CD4-positive, CD25-positive, alpha-beta regulatory T cell (primary cell): ENCODE results near the gene NNMT. TPM values are rescaled to one million over a fixed set of nuclear protein-coding genes. Genes with fewer than 3 reads are reported as not detected.

ENCODE experiments used
- ATAC-seq, 2 donors: fragments of 150-1000 bp; cut with Tn5 transposase; one replicate each; pipeline ENCODE4 v1.10.0; 2021; ENCODE audit warnings: low read depth in 2 of 2, moderate number of reproducible peaks in 2 of 2, moderate library complexity in 1 of 2
- DNase-seq, 3 donors: peaks; one replicate each; pipeline versions ENCODE4 v3.0.0 to v3.0.0-alpha.2; 2012 to 2022; ENCODE audit warnings: mixed read lengths in 1 of 3
- H3K27ac ChIP-seq: one replicate; pipeline ENCODE4 v1.7.0; 2013; ENCODE audit warnings: mild to moderate bottlenecking, low read length; ENCODE audit not compliant: insufficient read depth, poor library complexity, severe bottlenecking
- H3K27me3 ChIP-seq: one replicate; pipeline ENCODE4 v1.7.0; 2013; ENCODE audit warnings: low read length; ENCODE audit not compliant: control insufficient read depth, insufficient read depth
- H3K36me3 ChIP-seq: one replicate; pipeline ENCODE4 v1.7.0; 2013; ENCODE audit warnings: mild to moderate bottlenecking, low read length, moderate library complexity; ENCODE audit not compliant: control insufficient read depth, insufficient read depth
- H3K4me1 ChIP-seq: 2 replicates; pipeline ENCODE4 v1.7.0; 2013; ENCODE audit warnings: mild to moderate bottlenecking, low read length; ENCODE audit not compliant: insufficient read depth, control insufficient read depth, poor library complexity, severe bottlenecking
- H3K4me3 ChIP-seq: one replicate; pipeline ENCODE4 v1.7.0; 2013; ENCODE audit warnings: low read depth, mild to moderate bottlenecking, low read length, moderate library complexity
- H3K9me3 ChIP-seq, 2 experiments: 1 replicate in 1 of 2; 2 replicates in 1 of 2; pipeline ENCODE4 v1.7.0; 2013; ENCODE audit warnings: low read length in 2 of 2, mild to moderate bottlenecking in 1 of 2, moderate library complexity in 1 of 2; ENCODE audit not compliant: control insufficient read depth in 2 of 2
- H3K27ac Mint-ChIP-seq, 3 donors: one replicate each; pipeline ENCODE4 v1.8.0; 2020 to 2022; ENCODE audit warnings: mild to moderate bottlenecking in 3 of 3, mixed read lengths in 3 of 3, moderate library complexity in 2 of 3
- H3K27me3 Mint-ChIP-seq: one replicate; pipeline ENCODE4 v1.8.0; 2022; ENCODE audit warnings: mild to moderate bottlenecking, mixed read lengths
- H3K36me3 Mint-ChIP-seq: one replicate; pipeline ENCODE4 v1.8.0; 2020; ENCODE audit warnings: mixed read lengths
- H3K4me1 Mint-ChIP-seq, 4 donors: one replicate each; pipeline ENCODE4 v1.8.0; 2020 to 2022; ENCODE audit warnings: mixed read lengths in 4 of 4, mild to moderate bottlenecking in 1 of 4
- H3K4me3 Mint-ChIP-seq, 4 donors: one replicate each; pipeline ENCODE4 v1.8.0; 2020 to 2022; ENCODE audit warnings: mild to moderate bottlenecking in 4 of 4, mixed read lengths in 4 of 4, moderate library complexity in 3 of 4
- H3K9me3 Mint-ChIP-seq, 7 donors: one replicate each; pipeline ENCODE4 v1.8.0; 2020 to 2022; ENCODE audit warnings: mixed read lengths in 7 of 7, mild to moderate bottlenecking in 3 of 7, moderate library complexity in 2 of 7
- polyA plus RNA-seq, 4 donors: library from polyadenylated mRNA; unstranded; fragments of 300-500 nt; fragmentation: Illumina TruSeq; gene quantifications; one replicate each; pipeline ENCODE4 v1.2.3, GENCODE V29; 2021
- total RNA-seq: library from RNA; stranded (reverse); gene quantifications from one replicate; pipeline ENCODE4 v1.2.3, GENCODE V29; 2022

Gene NNMT
- total and polyA plus RNA-seq, 5 donors from 2014 or later, result not detected

DNA sequence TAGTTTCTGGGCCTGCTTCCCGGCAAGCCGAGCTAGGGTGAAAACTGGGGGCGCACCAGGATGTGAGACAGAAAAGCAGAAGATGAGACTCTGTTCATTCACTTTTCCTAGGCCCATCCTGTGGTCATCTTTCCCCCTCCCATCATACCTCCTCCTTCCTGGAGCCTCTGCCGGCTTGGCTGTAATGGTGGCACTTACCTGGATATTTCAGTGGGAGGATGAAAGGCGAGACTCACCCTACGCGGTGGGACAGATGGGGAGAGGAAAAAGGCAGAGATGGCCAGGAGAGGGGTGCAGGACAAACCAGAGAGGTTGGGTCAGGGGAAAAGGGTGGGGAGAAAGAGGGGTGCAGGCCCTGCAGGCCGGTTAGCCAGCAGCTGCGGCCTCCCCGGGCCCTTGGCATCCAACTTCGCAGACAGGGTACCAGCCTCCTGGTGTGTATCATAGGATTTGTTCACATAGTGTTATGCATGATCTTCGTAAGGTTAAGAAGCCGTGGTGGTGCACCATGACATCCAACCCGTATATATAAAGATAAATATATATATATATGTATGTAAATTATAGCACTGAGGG lies 41.5 kb upstream of the NNMT start:
- peaks cover 0 to 2% (median 0%) of the 10 kb centered on the region in 4 donors for H3K4me1 Mint-ChIP-seq
- no peaks in the 10 kb centered on the region for H3K9me3 Mint-ChIP-seq
- Histone ChIP-seq H3K27ac (no peak overlapping the region), H3K27me3 (no peaks in the 10 kb centered on the region), H3K36me3 (no peaks in the 10 kb centered on the region), H3K4me1 (no peaks in the 10 kb centered on the region), H3K9me3 (no peaks in the 10 kb centered on the region), H3K4me3 (no peak overlapping the region)
- DNase-seq (no peak), ATAC-seq (no peak)
- H3K27me3 Mint-ChIP-seq, result no peaks in the 10 kb centered on the region
- H3K4me3 Mint-ChIP-seq, result no peak overlapping the region
- peak overlapping the region in 1 of 3 donors; percentile 27 for H3K27ac Mint-ChIP-seq
- H3K36me3 Mint-ChIP-seq, result no peaks in the 10 kb centered on the region

GRCh38 chr11:114255289-114255688 lies 40.9 kb upstream of the NNMT start:
- Mint-ChIP-seq H3K4me1 (peaks cover 0 to 2% (median 0%) of the 10 kb centered on the region in 4 donors), H3K27me3 (no peaks in the 10 kb centered on the region), H3K36me3 (no peaks in the 10 kb centered on the region), H3K4me3 (no peak overlapping the region), H3K27ac (no peak overlapping the region), H3K9me3 (no peaks in the 10 kb centered on the region)
- Histone ChIP-seq H3K9me3 (no peaks in the 10 kb centered on the region), H3K27ac (no peak overlapping the region), H3K4me1 (no peaks in the 10 kb centered on the region), H3K4me3 (no peak overlapping the region), H3K27me3 (no peaks in the 10 kb centered on the region), H3K36me3 (no peaks in the 10 kb centered on the region)
- DNase-seq (no peak), ATAC-seq (no peak)

DNA sequence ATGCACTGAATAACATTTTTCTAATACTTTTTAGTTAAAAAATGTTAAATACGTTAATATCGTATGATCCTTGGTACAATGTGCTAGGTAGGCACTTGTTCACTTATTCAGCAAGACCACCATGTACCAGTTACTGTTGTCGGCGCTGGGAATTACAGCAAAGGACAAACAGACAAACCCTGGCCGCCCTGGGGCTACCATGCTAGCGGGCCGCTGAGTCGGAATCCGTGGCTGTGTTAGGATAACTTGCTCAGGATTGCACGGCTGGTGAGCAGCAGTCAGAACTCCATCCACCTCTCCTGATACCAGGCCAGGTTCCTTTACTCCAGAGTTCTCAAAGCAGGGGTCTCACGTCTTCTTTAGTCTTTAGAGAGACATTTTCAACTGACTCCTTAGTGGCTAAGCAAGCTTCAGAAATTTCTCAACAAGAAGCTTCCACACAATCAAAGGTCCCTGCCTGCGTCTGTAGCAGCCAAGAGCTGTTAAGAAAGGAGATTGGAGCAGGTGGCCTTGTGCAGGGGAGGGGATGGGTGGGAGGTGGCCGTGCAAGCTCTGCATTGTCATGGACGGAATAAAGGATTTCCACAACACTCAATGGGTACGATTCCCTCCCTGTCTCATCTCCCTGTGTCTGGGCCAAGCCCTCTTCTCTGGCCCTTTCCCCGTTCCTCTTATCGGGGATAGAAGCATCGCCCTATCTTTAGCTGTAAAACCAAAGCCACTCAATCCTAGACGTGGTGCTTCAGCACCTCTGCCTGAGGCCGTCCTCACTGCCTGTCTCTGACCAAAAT lies 39.8 kb upstream of the NNMT start:
- Mint-ChIP-seq H3K9me3 (no peaks in the 10 kb centered on the region), H3K4me3 (no peak overlapping the region), H3K27ac (no peak overlapping the region), H3K4me1 (peaks cover 0 to 5% (median 0%) of the 10 kb centered on the region in 4 donors), H3K36me3 (no peaks in the 10 kb centered on the region), H3K27me3 (no peaks in the 10 kb centered on the region)
- Histone ChIP-seq H3K4me3 (no peak overlapping the region), H3K36me3 (no peaks in the 10 kb centered on the region), H3K27me3 (no peaks in the 10 kb centered on the region), H3K27ac (no peak overlapping the region), H3K9me3 (no peaks in the 10 kb centered on the region), H3K4me1 (no peaks in the 10 kb centered on the region)
- ATAC-seq (no peak), DNase-seq (no peak)

GRCh38 chr11:114256967-114257286 lies 39.3 kb upstream of the NNMT start:
- Mint-ChIP-seq H3K4me3 (no peak overlapping the region), H3K9me3 (no peaks in the 10 kb centered on the region), H3K4me1 (peaks cover 0 to 5% (median 0%) of the 10 kb centered on the region in 4 donors), H3K36me3 (no peaks in the 10 kb centered on the region), H3K27ac (no peak overlapping the region), H3K27me3 (no peaks in the 10 kb centered on the region)
- no peaks in the 10 kb centered on the region for H3K27me3 ChIP-seq
- no peaks in the 10 kb centered on the region for H3K4me1 ChIP-seq
- ATAC-seq (no peak), DNase-seq (no peak)
- no peak overlapping the region for H3K4me3 ChIP-seq
- H3K9me3 ChIP-seq, result no peaks in the 10 kb centered on the region
- H3K27ac ChIP-seq, result no peak overlapping the region
- no peaks in the 10 kb centered on the region for H3K36me3 ChIP-seq

- H3K9me3 Mint-ChIP-seq, result no peaks in the 10 kb centered on the region
- no peaks in the 10 kb centered on the region for H3K27me3 Mint-ChIP-seq
- peaks cover 0 to 5% (median 0%) of the 10 kb centered on the region in 4 donors for H3K4me1 Mint-ChIP-seq
- Histone ChIP-seq H3K36me3 (no peaks in the 10 kb centered on the region), H3K4me1 (no peaks in the 10 kb centered on the region), H3K9me3 (no peaks in the 10 kb centered on the region), H3K27ac (no peak overlapping the region), H3K4me3 (no peak overlapping the region), H3K27me3 (no peaks in the 10 kb centered on the region)
- no peak overlapping the region for H3K4me3 Mint-ChIP-seq
- peak overlapping the region in 2 of 3 donors; percentile 86 to 87 for H3K27ac Mint-ChIP-seq
- no peaks in the 10 kb centered on the region for H3K36me3 Mint-ChIP-seq
- ATAC-seq (peak in 1 of 2 donors; percentile 12), DNase-seq (no peak)
Observed at GRCh38 chr11:114257621-114258558, 38.3 kb upstream of the NNMT start.

- Histone ChIP-seq H3K36me3 (no peaks in the 10 kb centered on the region), H3K9me3 (no peaks in the 10 kb centered on the region), H3K27ac (no peak overlapping the region), H3K27me3 (no peaks in the 10 kb centered on the region), H3K4me3 (no peak overlapping the region), H3K4me1 (no peaks in the 10 kb centered on the region)
- H3K9me3 Mint-ChIP-seq, result no peaks in the 10 kb centered on the region
- peak overlapping the region; percentile 14 to 87 (median 38) for H3K27ac Mint-ChIP-seq
- ATAC-seq (no peak), DNase-seq (no peak)
- no peaks in the 10 kb centered on the region for H3K27me3 Mint-ChIP-seq
- H3K4me1 Mint-ChIP-seq, result peaks cover 0 to 5% (median 0%) of the 10 kb centered on the region in 4 donors
- no peaks in the 10 kb centered on the region for H3K36me3 Mint-ChIP-seq
- H3K4me3 Mint-ChIP-seq, result no peak overlapping the region
Observed at GRCh38 chr11:114258696-114259095, 37.5 kb upstream of the NNMT start.

GRCh38 chr11:114259124-114259526 lies 37.1 kb upstream of the NNMT start:
- Histone ChIP-seq H3K9me3 (no peaks in the 10 kb centered on the region), H3K4me1 (no peaks in the 10 kb centered on the region), H3K4me3 (no peak overlapping the region), H3K27ac (no peak overlapping the region), H3K27me3 (no peaks in the 10 kb centered on the region), H3K36me3 (no peaks in the 10 kb centered on the region)
- no peaks in the 10 kb centered on the region for H3K9me3 Mint-ChIP-seq
- H3K4me1 Mint-ChIP-seq, result peaks cover 0 to 5% (median 0%) of the 10 kb centered on the region in 4 donors
- no peak for ATAC-seq
- no peaks in the 10 kb centered on the region for H3K36me3 Mint-ChIP-seq
- H3K27me3 Mint-ChIP-seq, result no peaks in the 10 kb centered on the region
- no peak for DNase-seq
- H3K27ac Mint-ChIP-seq, result peak overlapping the region; percentile 14 to 87 (median 38)
- H3K4me3 Mint-ChIP-seq, result no peak overlapping the region
